Uterus (tissue), 2 donors: Measurements from ENCODE around the gene CDCA5.

Experiments used
- POLR2A ChIP-seq, 2 donors: fragments of 450-650 bp; IDR thresholded peaks; one replicate each; pipeline ENCODE4 v1.6.1; 2016; ENCODE audit warnings: antibody characterized with exemption in 2 of 2, mild to moderate bottlenecking in 1 of 2, moderate library complexity in 1 of 2
- TF ChIP-seq, protein P1 (sequence below), 4 experiments: fragments of 200-600 bp in 2 of 4; fragments of 450-650 bp in 2 of 4; sonication (generic) in 2 of 4; IDR thresholded peaks; one replicate each; pipeline ENCODE4 v1.5.1; 2016 to 2019; ENCODE audit warnings: antibody characterized with exemption in 4 of 4, mild to moderate bottlenecking in 2 of 4, moderate library complexity in 1 of 4

DNA sequence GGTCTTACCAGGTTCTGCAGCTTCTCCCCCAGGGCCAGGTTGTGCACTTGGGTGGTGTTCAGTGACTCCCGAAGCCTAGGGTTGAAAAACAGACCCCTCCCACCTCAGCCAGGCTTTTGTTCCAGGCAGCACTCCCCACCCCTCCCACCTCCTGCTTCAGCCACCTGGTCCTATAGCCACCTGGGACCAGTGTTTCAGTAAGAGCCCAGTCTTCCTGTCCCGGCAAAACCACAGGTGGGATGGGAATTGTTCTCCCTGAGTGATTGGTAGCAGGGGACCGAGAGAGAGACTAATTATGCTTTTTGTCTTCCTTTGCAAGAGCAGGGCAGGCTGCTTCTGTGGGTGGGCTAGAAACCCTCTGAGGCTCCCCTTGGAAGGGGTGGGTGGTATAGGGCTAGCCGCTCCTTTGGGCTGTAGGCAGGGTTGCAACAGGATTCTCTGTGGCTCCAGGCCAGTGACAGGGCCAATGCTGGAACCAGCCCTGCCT, 17.0 kb downstream of the CDCA5 start:
- TF ChIP-seq, protein P1, sequence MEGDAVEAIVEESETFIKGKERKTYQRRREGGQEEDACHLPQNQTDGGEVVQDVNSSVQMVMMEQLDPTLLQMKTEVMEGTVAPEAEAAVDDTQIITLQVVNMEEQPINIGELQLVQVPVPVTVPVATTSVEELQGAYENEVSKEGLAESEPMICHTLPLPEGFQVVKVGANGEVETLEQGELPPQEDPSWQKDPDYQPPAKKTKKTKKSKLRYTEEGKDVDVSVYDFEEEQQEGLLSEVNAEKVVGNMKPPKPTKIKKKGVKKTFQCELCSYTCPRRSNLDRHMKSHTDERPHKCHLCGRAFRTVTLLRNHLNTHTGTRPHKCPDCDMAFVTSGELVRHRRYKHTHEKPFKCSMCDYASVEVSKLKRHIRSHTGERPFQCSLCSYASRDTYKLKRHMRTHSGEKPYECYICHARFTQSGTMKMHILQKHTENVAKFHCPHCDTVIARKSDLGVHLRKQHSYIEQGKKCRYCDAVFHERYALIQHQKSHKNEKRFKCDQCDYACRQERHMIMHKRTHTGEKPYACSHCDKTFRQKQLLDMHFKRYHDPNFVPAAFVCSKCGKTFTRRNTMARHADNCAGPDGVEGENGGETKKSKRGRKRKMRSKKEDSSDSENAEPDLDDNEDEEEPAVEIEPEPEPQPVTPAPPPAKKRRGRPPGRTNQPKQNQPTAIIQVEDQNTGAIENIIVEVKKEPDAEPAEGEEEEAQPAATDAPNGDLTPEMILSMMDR (IDR thresholded peaks at IDR 0.05), result no peak
- TF ChIP-seq POLR2A (IDR thresholded peaks at IDR 0.05), result no peak
